ENCODE data around the gene OTOP3. TPM values are rescaled to one million over a fixed set of nuclear protein-coding genes. Genes with fewer than 3 reads are reported as not detected.

The OTOP3 gene
- total and polyA plus RNA-seq, 2 of the 4 experiments (the other 2 are of a cell fraction): not detected

DNA sequence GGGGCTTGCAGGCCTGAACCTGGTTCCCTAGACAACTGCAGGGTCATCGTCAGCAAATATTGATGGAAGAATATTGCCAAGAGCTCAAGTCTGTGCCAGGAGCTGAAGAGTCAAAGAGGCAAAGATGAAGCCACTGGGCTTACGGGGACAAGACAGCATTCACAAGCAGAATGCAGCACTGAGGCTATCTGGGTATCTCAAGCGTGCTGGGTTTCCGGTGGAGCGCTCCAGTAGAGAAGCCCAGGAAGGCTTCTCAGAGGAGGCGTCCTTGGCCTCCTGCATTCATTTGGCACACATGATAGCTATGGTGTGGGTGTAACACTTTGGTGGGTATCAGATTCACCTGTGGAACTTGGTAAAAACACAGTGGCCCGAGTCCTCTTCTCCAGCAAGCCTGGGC, 45.1 kb upstream of the OTOP3 start:
- H3K36me3 ChIP-seq (ENCODE audit: control insufficient read depth, insufficient read depth, low read length): no peaks in the 10 kb centered on the region
- BruUV-seq (replicated peaks): no TSS peak
- H2BK15ac ChIP-seq (ENCODE audit: low read depth, low read length): no peak overlapping the region
- TF ChIP-seq BHLHE40 (IDR thresholded peaks at IDR 0.05; ENCODE audit: low read depth, low read length) (no peak), RFX5 (IDR thresholded peaks at IDR 0.05; ENCODE audit: low read depth, low read length) (no peak), RAD21 (IDR thresholded peaks at IDR 0.05; ENCODE audit: low read length) (no peak)
- no peak overlapping the region for H3K14ac ChIP-seq (replicated peaks; ENCODE audit: low read depth, low read length)
- ATAC-seq (ENCODE audit: low read depth): no peak
- peak overlapping the region; percentile 16 for H2AK9ac ChIP-seq (replicated peaks; ENCODE audit: low read depth, low read length, poor library complexity)
- no peaks in the 10 kb centered on the region for H4K20me1 ChIP-seq (ENCODE audit: insufficient read depth, low read length)
- no peaks in the 10 kb centered on the region for H3K9me3 ChIP-seq (ENCODE audit: control insufficient read depth, insufficient read depth, low read length)
- H3K18ac ChIP-seq (ENCODE audit: low read depth, low read length): no peak overlapping the region
- H3K56ac ChIP-seq (ENCODE audit: extremely low read depth, insufficient read depth, low read length): no peak overlapping the region
- ChIA-PET CTCF (no interaction called here), POLR2A (ENCODE audit: unreplicated experiment) (no interaction called here)
- H2AFZ ChIP-seq (replicated peaks; ENCODE audit: low read length, poor library complexity): no peak overlapping the region
- dilution Hi-C loops (cut with HindIII; ENCODE audit: low sequenced_read_pairs, unreplicated experiment): no loop called here
- H3K9ac ChIP-seq (ENCODE audit: low read depth, low read length): no peak overlapping the region
- no peak overlapping the region for H4K91ac ChIP-seq (ENCODE audit: insufficient read depth, low read depth, low read length)
- H3K4me1 ChIP-seq (ENCODE audit: control insufficient read depth, insufficient read depth, low read length): peaks cover 2% of the 10 kb centered on the region; the same call in 1 of the 2 replicates
- no peak overlapping the region for H3K4me2 ChIP-seq (ENCODE audit: low read depth, low read length)
- no peak overlapping the region for H3K27ac ChIP-seq (ENCODE audit: insufficient read depth, low read length)
- no peak for DNase-seq
- H3K27me3 ChIP-seq (ENCODE audit: control insufficient read depth, insufficient read depth, low read length): peaks cover 80% of the 10 kb centered on the region
- H2AK5ac ChIP-seq (ENCODE audit: low read depth, low read length): no peak overlapping the region
- H3K23ac ChIP-seq (ENCODE audit: low read depth, low read length): no peak overlapping the region
- H2BK20ac ChIP-seq (ENCODE audit: low read depth, low read length): no peak overlapping the region
- no peak overlapping the region for H4K8ac ChIP-seq (ENCODE audit: low read depth in 2 of 2, low read length in 2 of 2)
- no peak overlapping the region for H2BK120ac ChIP-seq (ENCODE audit: low read depth, low read length)
- H3K9me1 ChIP-seq (ENCODE audit: insufficient read depth, low read length): no peaks in the 10 kb centered on the region
- in situ Hi-C loops (cut with MboI; ENCODE audit: low sequenced_read_pairs): no loop called here
- H4K5ac ChIP-seq (ENCODE audit: low read depth, low read length): no peak overlapping the region
- H3K79me1 ChIP-seq (ENCODE audit: low read depth in 1 of 2, low read length in 2 of 2): no peaks in the 10 kb centered on the region
- intact Hi-C loops (cut with micrococcal nuclease): no loop called here
- no peak overlapping the region for H2BK5ac ChIP-seq (ENCODE audit: low read depth, low read length, poor library complexity, severe bottlenecking)
- no peak overlapping the region for H3K4ac ChIP-seq (ENCODE audit: low read depth, low read length)
- 59% methylated on average over 2 of the region's 7 CpGs; no CpG with 5 or more reads in 1 of the 2 experiments for WGBS, 2 experiments (ENCODE audit: extremely low coverage in 2 of 2, insufficient read length in 1 of 2)
- H3K4me3 ChIP-seq (ENCODE audit: insufficient read depth, low read depth, low read length): no peak overlapping the region
